Measurements from ENCODE around the gene SLC46A2. TPM values are rescaled to one million over a fixed set of nuclear protein-coding genes. Genes with fewer than 3 reads are reported as not detected.

Gene SLC46A2
- total and polyA plus RNA-seq, 4 donors: 0.01 to 0.17 (median 0.07) TPM; not detected in 1

GRCh38 chr9:112856843-112857242 is 33.8 kb downstream of the SLC46A2 start:
- Histone ChIP-seq H3K4me1 (ENCODE audit: control insufficient read depth in 4 of 4, insufficient read depth in 4 of 4, low read length in 3 of 4) (peaks cover 0 to 3% (median 1%) of the 10 kb centered on the region in 4 donors), H3K9me3 (ENCODE audit: control insufficient read depth in 4 of 4, low read length in 3 of 4) (no peaks in the 10 kb centered on the region), H3K4me3 (ENCODE audit: low read depth in 1 of 3, low read length in 3 of 3) (no peak overlapping the region), H3K36me3 (ENCODE audit: control insufficient read depth in 4 of 4, insufficient read depth in 3 of 4, low read depth in 1 of 4, low read length in 3 of 4) (peaks cover 0 to 4% (median 0%) of the 10 kb centered on the region in 4 donors), H3K9ac (ENCODE audit: low read depth in 1 of 2, low read length in 2 of 2) (no peak overlapping the region), H3K27ac (ENCODE audit: low read depth in 1 of 2, low read length in 2 of 2) (no peak overlapping the region), H3K27me3 (ENCODE audit: control insufficient read depth in 4 of 4, insufficient read depth in 4 of 4, low read length in 3 of 4) (no peaks in the 10 kb centered on the region)
- TF ChIP-seq ZBTB33 (IDR thresholded peaks at IDR 0.05): no peak
- no peak for TF ChIP-seq GABPA (IDR thresholded peaks at IDR 0.05 in 1 of 2, conservative IDR thresholded peaks at IDR 0.05 in 1 of 2)
- no peak for TF ChIP-seq RXRA (IDR thresholded peaks at IDR 0.05)
- no peak for TF ChIP-seq HNF4A (conservative IDR thresholded peaks at IDR 0.05)
- no peak for TF ChIP-seq JUND (IDR thresholded peaks at IDR 0.05)
- TF ChIP-seq NR2F2 (IDR thresholded peaks at IDR 0.05): no peak
- TF ChIP-seq FOXA1 (IDR thresholded peaks at IDR 0.05): no peak
- TF ChIP-seq SP1 (IDR thresholded peaks at IDR 0.05): no peak
- no peak for TF ChIP-seq MAX (IDR thresholded peaks at IDR 0.05)
- WGBS: 90% methylated on average over 14 of the region's 14 CpGs
- no peak for DNase-seq (ENCODE audit: low spot score)

- 95% methylated on average over 8 of the region's 8 CpGs for WGBS
- no peak for DNase-seq (ENCODE audit: low spot score)
Observed at GRCh38 chr9:112856200-112856599, 34.5 kb downstream of the SLC46A2 start.

More at GRCh38 chr9:112856200-112856599, 34.5 kb downstream of the SLC46A2 start:
- Histone ChIP-seq H3K9me3 (ENCODE audit: control insufficient read depth in 4 of 4, low read length in 3 of 4) (no peaks in the 10 kb centered on the region), H3K4me3 (ENCODE audit: low read depth in 1 of 3, low read length in 3 of 3) (no peak overlapping the region), H3K4me1 (ENCODE audit: control insufficient read depth in 4 of 4, insufficient read depth in 4 of 4, low read length in 3 of 4) (peaks cover 0 to 3% (median 1%) of the 10 kb centered on the region in 4 donors), H3K27me3 (ENCODE audit: control insufficient read depth in 4 of 4, insufficient read depth in 4 of 4, low read length in 3 of 4) (no peaks in the 10 kb centered on the region), H3K27ac (ENCODE audit: low read depth in 1 of 2, low read length in 2 of 2) (no peak overlapping the region), H3K9ac (ENCODE audit: low read depth in 1 of 2, low read length in 2 of 2) (no peak overlapping the region), H3K36me3 (ENCODE audit: control insufficient read depth in 4 of 4, insufficient read depth in 3 of 4, low read depth in 1 of 4, low read length in 3 of 4) (peaks cover 0 to 4% (median 1%) of the 10 kb centered on the region in 4 donors)
- no peak for TF ChIP-seq CTCF (IDR thresholded peaks at IDR 0.05; ENCODE audit: low read depth, low read length, missing input control)
- no peak for TF ChIP-seq HNF4A (conservative IDR thresholded peaks at IDR 0.05)
- TF ChIP-seq ATF3 (IDR thresholded peaks at IDR 0.05): no peak
- TF ChIP-seq HNF4G (IDR thresholded peaks at IDR 0.05): no peak
- TF ChIP-seq RXRA (IDR thresholded peaks at IDR 0.05): no peak
- TF ChIP-seq YY1 (IDR thresholded peaks at IDR 0.05): no peak
- no peak for TF ChIP-seq JUND (IDR thresholded peaks at IDR 0.05)
- TF ChIP-seq TAF1 (conservative IDR thresholded peaks at IDR 0.05): no peak
- no peak for TF ChIP-seq MAX (IDR thresholded peaks at IDR 0.05)
- TF ChIP-seq REST (IDR thresholded peaks at IDR 0.05): no peak
- TF ChIP-seq ZBTB33 (IDR thresholded peaks at IDR 0.05): no peak
- no peak for TF ChIP-seq GABPA (IDR thresholded peaks at IDR 0.05 in 1 of 2, conservative IDR thresholded peaks at IDR 0.05 in 1 of 2)
- no peak for TF ChIP-seq NR2F2 (IDR thresholded peaks at IDR 0.05)
- no peak for TF ChIP-seq EGR1 (IDR thresholded peaks at IDR 0.05; ENCODE audit: low read depth in 2 of 2)
- TF ChIP-seq FOXA1 (IDR thresholded peaks at IDR 0.05): no peak
- no peak for TF ChIP-seq SP1 (IDR thresholded peaks at IDR 0.05)
- no peak for TF ChIP-seq FOXA2 (IDR thresholded peaks at IDR 0.05)
- TF ChIP-seq RAD21 (IDR thresholded peaks at IDR 0.05): no peak
